GM04504 (cell line): ENCODE measurements around the gene PLET1.
A peak's percentile ranks its signal among the peaks of the same experiment; 100 is the strongest.

ENCODE experiments used
- DNase-seq: peaks from one replicate; pipeline ENCODE4 v3.0.0-alpha.2; 2012; ENCODE audit warnings: low read depth

The PLET1 gene

DNA sequence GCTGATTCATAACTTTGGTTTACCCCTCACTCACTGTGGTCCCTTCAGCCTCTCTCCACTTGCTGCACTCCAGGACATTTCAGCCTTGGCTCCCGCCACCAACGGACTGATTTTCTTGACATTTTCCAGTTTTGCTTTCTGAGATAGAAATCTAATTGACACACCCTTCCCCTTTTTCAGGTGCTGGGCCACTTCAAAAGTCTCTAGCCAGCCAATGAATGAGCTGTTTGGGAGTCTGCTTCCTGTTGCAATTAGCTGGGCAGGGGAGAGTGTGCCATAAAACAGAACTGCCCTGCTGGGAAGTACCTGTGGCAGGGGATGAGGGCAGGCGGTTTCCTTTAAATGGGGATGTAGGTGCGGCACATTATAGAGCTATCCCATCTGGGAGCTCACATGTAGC is 21.1 kb upstream of the PLET1 start:
- DNase-seq, result no peak

DNA sequence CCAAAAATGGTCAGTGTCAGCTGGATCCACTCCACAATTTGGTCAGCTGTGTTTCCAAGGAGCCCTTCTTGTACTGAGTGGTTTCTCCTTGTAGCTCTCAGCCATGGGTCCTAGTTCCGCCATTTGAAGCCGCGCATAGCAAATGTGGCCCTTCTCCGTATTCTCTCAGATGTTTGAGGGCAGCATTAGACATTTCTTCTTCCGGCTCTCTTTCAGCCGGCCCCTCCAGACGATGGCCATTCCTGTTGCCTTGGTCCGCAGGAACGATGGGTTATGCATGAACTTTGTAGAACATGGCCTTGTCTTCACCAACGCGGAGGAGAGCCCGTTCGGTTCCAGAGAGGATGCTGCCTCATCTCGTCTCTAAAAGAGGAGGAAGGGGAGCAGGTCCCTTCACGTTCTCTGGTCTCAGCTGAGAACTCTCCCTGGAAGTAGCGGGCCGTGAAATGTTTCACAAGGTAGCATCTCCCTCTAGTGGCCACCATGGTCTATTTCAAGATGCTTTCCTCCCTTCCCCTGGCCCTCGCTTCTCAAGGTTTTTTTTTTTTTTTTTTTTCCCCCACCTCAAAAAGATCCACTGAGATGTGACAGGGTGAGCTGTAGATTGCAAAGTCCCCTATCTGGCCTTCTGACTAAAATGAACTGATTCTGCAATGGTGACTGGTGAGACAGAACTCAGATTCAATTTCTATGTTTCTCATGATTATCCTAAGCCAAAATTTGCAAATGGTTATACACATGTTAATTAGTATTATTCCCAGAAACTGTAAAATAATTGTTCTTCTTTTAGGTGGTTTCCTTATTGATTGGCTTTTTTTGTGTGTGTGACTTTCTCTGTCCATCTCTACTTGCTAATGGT is 19.8 kb upstream of the PLET1 start:
- DNase-seq, result peak; percentile 55

DNA sequence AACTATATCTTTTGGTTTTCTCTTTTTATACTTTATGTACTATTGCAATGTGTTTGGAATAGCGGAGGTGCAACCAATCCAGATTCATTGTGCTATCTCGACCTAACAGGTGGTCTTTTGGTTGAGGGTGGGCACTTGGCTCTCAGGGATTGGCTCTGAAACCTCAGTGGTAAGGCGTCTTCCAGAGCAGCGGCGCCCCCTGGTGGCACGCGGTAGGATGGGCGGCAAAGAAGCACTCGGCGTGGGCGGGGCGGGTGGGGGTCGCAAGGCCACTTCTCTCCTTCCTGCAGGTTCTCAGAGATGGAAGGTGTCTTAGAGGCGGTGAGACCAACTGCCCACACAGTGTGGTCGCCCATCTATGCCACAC is 19.2 kb upstream of the PLET1 start:
- DNase-seq, result no peak

DNA sequence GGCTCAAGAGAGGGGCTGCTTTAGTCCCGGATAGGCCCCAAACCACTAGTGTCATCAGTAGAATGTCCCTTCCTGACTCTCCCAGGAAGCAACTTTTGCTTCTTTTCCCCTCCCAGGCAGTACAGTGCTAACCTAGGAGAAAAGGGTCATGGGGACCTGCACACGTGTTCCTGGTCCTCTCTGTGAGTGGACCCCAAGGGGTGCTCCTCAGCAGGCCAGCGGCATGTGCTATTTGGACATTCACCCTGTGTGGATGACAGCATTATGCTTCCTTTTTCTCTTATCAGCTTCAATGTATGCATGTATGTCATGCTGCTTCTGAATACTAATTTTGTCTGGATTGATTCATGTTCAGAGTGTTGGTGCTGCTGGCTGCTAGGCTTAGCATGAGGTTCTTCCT is 18.1 kb upstream of the PLET1 start:
- no peak for DNase-seq

DNA sequence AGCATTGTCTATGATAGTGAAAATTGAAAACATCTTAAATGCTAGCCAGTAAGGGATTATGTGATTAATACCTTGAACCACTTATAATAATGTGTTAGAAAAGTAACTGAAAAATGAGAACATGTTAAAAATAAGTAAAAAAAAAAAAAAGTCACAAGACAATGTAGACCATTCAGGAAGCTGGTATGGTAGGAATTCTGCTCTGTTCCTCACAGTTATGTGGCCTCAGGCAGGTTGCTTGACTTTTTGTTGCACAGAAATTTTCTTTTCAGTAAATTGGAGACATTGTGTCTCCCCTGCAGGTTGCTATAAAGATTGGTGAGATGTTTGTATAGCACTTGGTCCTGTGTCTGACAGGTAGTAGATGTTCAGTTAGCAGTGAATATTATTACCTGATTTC is 17.3 kb upstream of the PLET1 start:
- DNase-seq, result no peak

DNA sequence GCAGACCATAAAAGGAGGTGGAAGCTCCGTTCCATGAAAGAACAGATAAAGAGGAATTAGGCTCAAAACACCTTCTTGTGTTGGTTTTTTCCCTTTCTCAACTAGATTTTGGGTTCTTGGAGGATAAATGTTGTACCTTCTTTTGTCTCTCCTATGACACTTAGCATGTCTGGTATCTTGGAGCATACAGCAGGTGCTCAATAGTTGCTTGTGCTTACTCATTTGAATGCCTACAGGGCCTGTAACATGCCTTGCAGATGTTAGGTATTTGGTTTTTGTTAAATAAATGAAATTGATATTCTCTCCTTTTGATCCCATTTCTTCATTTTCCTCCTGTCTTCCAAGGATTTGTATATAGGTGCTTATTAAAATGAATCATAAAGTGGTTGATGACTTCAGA is 16.4 kb upstream of the PLET1 start:
- no peak for DNase-seq

DNA sequence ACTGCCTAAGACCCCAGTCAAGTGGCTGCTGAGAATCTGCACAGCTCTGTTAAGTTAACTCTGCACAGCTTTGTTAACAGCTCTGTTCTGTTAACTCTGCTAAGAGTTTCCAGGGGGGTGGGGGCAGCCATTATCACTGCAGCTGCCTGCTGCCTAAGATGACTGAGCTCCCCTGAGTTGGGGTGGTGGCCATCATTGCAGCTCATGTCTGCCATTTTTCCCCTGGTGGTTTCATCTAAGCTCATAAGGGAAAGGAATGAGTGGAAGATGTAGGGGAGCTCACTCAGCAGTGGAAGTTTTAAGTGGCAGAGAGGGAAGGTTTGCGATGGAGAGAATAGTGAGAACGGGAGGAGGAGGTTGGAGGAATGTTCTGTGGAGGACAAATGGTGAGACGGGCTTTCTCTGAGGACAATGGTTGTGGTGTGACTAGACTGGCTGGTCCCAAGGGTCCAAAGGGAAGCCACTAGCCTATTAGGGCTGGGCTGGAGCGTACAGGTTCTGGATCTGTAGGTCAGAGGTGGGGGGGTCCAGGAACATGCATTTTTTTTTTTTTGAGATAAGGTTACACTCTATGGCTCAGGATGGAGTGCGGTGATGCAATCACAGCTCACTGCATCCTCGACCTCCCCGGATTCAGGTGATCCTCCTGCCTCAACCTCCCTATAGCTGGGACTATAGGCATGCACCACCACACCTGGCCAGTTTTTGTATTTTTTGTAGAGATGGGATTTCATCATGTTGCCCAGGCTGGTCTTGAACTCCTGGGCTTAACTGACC is 13.5 kb upstream of the PLET1 start:
- no peak for DNase-seq

DNA sequence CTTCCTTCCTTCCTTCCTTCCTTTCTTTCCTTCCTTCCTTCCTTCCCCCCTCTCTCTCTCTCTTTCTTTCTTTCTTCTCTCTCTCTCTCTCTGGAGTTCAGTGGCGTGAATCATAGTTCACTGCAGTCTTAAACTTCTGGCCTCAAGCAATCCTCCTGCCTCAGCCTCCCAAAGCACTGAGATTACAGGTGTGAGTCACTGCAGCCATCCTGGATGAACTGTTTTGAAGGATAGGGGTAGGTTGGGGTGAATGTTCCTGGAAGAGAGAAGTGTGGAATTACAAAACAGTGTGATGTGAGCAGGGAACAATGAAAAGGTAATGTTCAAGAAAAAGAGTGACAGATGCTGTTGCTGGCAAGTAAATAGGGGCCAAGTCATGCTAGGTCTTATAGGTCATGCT is 12.4 kb upstream of the PLET1 start:
- no peak for DNase-seq

DNA sequence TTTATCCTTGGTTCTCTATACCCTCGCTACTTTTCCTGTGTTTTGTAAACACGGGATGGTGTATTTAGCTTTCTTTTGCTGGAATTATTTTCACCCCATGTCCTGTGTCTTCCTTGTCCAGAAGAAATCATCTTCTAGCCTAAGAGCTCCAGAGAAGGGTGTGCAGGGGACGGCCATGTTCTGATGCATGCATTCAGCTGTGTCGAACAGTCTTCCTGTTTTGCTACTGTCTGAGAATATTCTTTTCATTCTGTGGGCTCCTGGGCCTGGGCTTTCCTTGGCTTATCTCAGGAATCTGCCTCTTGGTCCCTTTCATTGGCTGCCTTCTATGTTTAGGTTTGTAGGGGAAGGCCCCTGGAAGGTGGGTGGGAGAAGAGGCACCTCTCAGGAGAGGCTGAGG is 10.6 kb upstream of the PLET1 start:
- DNase-seq, result no peak

DNA sequence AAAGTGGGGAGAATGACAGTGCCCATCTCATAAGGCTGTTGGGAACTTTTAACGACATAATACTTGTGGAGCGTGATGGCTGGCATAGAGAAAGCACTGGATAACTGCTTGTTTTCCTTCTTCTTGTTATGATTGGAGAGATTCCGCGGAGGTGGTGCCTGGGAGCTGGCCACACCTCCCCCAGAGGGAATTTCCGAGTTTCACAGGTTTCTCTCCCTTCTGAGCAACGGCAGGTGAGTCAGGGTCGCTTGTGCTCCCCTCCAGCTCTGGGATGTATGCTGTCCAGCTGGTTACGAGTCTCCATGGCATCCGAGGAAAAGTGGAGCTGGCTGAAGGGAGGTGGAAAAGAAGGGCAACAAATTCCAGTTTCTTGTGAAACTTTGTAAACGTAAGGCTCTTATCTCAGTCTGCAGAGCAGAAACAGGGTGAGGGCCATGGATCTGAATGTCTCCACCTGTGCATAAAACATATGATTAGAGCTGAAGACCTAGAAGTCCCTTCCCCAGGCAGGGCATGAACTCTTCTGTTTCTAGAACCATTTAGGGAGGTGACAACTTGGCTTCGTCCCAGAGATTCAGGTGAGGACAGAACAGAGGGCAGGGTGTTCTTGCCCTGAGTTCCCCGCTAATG is 10.0 kb upstream of the PLET1 start:
- DNase-seq, result no peak

DNA sequence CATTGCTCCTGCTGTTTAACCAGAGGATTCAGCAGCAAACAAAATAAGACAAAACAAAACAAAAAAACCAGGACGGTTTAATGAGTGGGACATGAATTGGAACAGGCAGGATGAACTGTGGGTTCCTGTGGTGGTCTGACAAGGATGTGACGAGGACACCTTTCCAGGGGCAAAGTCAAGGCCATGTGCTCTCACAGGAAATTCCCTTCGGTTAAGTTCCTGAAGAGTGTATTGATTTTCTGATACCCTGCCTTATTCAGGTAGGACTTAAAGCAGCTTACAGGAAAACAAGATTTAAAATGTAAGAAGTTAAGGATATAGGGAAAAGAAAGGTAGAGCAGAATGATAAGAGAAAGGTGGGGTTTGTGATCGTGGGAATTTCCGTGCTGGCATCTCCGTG is 8.5 kb upstream of the PLET1 start:
- no peak for DNase-seq

DNA sequence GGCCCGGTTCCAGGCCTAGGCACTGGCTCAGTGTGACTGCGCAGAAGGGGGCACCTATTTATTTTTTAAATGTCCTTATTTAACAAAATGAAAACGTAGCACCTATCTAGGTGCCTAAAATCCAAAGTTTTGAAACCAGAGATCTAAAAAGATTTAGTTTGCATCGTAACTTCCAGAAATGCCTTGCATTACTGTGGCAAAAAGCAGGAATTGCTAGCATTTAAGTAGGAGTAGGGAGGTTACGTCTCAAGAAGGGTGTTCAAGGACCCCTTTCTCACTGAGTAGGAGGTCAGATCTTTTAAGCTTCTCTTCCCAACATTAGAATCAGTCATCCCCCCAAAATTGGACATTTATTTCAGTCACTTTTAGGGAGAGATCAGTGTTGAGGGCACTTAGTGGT is 7.7 kb upstream of the PLET1 start:
- DNase-seq, result no peak

DNA sequence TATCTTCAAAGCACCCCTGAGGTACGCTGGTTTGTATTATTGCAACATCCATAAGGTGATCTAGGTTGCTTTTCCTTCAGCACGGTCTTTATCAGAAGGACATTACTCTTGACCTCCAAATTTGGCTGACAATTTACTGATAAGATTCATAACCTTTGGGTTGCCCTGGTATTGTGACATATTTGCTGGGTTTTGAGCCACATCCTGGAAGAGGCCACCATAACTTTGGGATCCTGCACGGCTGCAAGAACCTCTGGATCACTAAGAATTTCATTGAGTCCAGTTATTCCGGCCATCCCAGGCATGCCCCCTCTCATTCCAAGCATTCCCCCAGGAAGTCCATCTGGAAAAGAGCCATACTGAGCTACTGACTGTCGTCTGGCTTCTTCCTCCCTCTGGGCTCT is 6.5 kb upstream of the PLET1 start:
- DNase-seq, result no peak

DNA sequence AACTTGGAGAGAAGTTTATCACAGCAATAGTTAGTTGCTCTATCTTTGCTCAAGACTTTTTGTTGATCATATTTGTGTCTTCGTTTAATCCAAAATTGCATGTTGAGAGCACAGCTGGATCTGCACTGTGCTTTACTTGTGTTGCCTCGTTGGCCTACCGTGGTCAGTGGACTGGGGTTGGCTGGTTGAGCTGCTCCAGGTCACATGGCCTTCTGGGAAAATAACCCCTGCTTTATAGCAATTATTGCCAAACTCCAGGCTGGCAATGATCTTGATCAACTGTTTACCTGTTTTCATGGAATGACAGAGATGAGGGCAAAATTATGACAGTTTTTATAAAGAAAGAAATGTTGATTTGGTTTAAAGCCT is 5.7 kb upstream of the PLET1 start:
- DNase-seq, result no peak

DNA sequence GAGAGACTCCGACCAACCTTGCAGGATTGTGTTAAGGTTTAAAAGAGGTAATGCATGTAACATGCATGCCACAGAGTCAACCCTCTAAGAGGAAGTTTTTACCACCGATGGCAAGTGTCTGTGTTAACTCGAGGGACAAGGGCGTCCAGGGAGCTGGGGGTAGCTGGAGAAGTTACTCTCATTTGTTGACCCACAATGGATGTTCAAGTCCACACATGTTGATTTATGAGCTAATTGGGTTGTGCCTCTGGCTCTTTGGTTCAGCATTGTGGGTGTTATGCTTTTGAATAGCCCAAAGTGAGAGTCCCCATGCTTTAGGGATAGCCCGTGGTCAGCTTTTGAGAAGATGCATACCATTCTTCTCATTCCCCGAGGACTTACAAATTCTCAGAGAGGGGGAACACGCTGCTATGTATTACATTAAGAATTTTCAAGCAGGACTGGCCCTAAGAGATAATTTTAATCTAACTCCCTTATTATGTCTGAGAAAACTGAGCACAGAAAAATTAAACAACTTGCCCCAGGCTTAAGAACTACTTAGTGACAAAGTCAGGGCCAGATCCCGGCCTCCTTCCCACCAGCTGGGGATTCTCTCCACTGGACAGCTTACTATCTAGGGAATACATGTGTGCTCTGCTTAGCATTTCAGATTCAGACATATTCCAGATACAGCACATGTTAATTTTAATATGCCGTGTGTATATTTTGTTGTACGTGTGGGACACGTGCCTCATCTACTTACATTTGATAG is 5.2 kb upstream of the PLET1 start:
- DNase-seq, result no peak

DNA sequence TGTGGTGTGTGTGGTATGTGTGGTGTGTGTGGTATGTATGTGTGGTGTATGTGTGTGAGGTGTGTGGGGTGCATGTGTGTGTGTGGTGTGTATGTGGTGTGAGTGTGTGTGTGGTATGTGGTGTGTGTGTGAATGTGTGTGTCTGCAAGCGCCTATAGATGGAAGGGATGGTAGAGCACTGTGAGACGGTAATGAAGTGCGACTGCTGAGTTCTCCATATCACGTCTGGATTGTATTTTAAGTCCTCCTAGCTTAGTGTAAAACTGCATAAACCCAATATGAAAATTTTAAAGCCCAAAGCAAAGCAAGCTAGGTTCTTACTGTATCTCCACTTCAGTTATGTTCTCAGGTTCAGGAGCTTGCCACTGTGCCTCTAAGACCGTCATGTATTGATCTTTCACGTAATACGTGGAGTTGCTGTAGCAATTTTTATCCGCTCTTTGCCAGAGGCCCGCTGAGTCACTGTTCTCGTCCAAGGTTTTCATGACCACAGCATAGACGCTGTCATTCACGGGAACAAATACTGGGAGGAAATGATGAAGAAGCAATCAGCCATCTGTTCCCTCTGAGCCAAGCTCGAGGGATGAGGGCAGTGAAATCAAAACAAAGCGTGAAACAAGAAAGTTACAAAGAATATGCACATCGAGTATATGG is 5.5 kb downstream of the PLET1 start:
- no peak for DNase-seq

DNA sequence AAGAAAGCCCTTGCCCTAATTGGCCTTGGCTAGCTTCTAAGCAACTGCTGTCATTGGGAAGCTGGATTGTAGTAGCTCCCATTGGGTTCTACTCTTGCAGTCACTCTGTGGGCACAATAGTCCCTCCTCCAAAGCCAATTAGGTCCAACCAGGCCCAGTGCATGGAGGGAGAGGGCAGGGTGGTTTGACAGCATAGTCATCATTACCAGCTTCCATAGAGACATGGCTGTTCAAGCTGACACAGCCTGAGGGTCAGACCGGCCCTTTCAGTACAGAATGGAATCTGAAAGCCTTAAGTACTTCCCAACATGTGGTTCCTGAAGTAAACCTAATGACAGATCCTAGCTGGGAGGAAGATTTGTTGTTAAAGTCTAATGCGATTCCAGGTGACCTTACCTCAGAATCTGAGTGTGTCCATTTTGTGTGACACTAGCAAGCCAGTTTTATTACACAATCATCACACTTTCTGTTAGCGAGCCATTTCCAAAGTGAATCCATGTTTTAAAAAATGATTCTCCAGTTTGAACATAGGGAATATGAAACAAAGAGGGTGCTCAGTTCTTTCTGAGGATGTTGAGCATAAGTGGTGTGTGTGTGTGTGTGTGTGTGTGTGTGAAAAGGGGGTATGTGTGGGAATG is 6.9 kb downstream of the PLET1 start:
- DNase-seq, result no peak

DNA sequence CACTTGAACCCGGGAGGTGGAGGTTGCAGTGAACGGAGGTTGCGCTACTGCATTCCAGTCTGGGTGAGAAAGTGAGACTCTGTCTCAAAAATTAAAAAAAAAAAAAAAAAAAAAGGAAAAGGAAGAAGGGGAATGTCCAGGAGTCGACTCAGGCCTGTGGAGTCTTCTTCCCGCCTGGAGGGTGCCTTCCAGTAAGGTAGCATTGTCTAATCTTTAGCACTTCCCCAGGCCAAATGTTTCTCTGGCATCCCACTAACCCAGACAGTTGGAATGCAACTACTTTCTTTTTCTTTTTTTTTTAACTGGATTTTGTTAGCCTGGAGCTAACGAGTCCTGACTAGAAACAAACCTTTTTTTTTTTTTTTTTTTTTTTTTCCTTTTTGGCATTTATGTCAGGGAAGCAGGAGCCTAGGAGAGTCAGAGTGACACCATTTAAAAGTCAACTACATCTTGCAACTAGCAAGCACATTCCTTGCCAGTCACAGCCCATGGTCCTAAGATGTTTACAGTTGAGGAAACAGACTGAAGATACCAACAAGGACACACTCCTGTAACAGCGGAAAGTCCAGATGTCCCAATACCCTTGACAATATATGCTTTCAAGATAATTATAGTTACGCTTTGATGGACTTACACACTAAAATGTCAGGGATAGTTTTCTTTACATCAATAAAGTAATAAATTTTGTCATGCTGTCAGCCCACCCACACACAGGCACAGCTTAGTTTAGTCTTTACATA is 10.6 kb downstream of the PLET1 start:
- no peak for DNase-seq

DNA sequence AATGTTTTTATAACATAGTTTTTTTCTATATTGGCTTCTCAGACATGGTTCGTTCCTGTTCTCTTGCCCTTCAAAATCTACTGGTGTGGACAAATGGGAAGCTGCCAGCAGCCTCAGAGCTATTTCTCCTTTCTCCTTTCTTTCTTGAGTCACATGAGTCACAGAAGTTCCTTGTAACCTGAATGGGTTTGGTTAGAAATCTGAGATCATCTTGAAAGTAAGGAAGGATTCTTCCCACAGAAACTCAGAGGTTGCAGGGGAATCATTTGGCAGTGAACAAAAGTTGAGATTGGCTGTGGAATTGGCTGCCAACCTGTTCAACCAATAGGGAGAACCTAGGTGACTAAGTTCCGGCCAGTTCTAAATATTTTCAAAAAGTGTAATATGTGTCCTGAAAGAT is 12.5 kb downstream of the PLET1 start:
- no peak for DNase-seq

DNA sequence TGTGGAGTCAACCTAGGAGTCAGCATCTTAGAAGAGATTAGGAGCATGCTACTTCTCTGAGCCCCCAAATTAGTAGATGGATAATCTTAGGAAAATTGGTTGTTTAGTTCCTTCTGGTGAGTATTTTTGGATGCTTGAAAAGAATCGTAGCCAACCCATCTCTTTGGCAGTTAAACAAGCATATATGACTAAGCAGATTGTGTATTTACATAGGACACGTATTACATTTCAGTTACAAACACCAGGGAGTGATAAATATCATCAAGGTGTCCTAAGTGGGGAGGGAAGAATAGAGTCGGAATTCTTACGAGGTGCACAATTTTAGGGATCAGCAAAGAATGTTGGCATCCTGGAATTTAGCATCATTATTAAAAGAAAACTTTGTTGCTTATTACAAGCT is 13.5 kb downstream of the PLET1 start:
- DNase-seq, result no peak

DNA sequence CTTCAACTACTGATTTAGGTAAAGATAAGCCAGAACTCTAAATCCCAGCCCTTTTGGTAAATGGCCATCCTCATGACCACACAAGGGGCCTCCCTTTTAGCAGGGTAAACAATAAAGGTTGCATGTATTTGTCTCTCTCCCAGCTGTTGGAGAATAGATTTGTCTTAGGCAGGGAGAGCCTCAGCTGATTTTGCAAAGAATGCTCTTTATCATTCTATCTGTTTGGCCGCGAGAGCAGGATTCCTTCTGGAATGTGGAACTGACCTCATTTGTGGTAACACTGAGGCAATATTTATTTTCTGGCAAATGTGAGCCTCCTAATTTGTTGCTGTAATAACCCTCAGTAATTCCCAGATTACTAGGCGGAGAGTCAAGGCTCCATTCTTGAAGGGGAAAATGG is 19.2 kb downstream of the PLET1 start:
- DNase-seq, result peak; percentile 59
